Ascending aorta (tissue), 2 donors: ENCODE data around the gene NECTIN2. TPM values are rescaled to one million over a fixed set of nuclear protein-coding genes. Genes with fewer than 3 reads are reported as not detected.

Experiments used
- DNase-seq, 2 donors: peaks; one replicate each; pipeline ENCODE4 v3.0.0-alpha.2; 2019; ENCODE audit warnings: low spot score in 2 of 2
- H3K27ac ChIP-seq, 2 donors: fragments of 200-600 bp; sonication (generic); one replicate each; pipeline ENCODE4 v1.5.1; 2016 to 2017; ENCODE audit warnings: mild to moderate bottlenecking in 1 of 2
- H3K27me3 ChIP-seq: fragments of 200-600 bp; sonication (generic); one replicate; pipeline ENCODE4 v1.5.1; 2017
- H3K36me3 ChIP-seq, 2 donors: fragments of 200-600 bp; sonication (generic); one replicate each; pipeline ENCODE4 v1.5.1; 2016
- H3K4me1 ChIP-seq, 2 donors: fragments of 200-600 bp; sonication (generic); one replicate each; pipeline ENCODE4 v1.5.1; 2016 to 2017; ENCODE audit warnings: mild to moderate bottlenecking in 1 of 2
- H3K4me3 ChIP-seq, 2 donors: fragments of 200-600 bp; sonication (generic); one replicate each; pipeline ENCODE4 v1.5.1; 2016 to 2017; ENCODE audit warnings: mild to moderate bottlenecking in 1 of 2
- H3K9me3 ChIP-seq, 2 donors: fragments of 200-600 bp; sonication (generic); one replicate each; pipeline ENCODE4 v1.5.1; 2016
- intact Hi-C: fragments of 100-400 bp; cut with DNase I; formaldehyde crosslinking; loops from one replicate; pipeline ENCODE4 v1.15.1; 2023
- total RNA-seq: library from RNA; depleted of rRNA; stranded (reverse); fragments of >200 nt; gene quantifications from one replicate; pipeline ENCODE4 v1.1.0, GENCODE V29; 2016
- TF ChIP-seq, protein P1 (sequence below), 3 experiments: fragments of 200-600 bp in 2 of 3; fragments of 450-650 bp in 1 of 3; sonication (generic) in 2 of 3; IDR thresholded peaks; one replicate each; pipeline ENCODE4 v1.5.1; 2016 to 2019; ENCODE audit warnings: antibody characterized with exemption in 3 of 3, mild to moderate bottlenecking in 1 of 3, moderate library complexity in 1 of 3

NECTIN2 gene
- total RNA-seq, result 125 TPM

DNA sequence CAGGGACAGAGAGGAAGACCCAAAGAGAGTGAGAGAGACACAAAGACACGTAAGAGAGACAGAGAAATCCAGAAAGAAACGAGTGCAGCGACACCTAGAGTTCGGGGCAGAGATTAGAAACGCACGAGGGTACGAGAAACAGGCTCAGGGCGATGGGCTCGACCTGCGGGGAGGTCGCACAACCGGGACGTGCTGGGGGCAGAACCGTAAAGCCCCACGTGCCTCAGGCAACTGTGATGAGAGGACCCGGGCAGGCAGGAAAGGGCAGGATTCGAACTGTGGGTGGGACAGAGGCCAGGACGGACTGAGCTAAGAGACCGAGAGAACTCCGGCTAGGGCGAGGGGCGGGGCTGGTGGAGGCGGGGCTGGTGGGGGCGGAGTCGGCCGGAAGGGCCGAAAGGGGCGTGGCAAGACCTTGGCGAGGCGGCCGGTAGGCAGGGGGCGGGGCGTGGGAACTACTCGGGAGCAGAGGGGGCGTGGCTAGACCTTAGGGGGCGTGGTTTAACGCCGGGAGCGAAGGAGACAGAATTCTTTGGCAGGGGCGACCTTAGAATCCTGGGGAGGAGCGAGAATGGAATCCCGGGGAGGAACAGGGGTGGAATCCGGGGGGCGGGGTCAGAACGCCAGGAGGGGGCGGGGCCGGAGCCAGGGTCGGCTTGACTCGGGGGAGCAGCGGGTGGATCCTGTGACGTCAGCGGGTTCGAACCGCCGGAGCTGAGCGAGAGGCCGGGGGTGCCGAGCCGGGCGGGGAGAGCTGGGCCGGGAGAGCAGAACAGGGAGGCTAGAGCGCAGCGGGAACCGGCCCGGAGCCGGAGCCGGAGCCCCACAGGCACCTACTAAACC lies at the start of gene NECTIN2:
TSS of gene NECTIN2 (plus strand) at position 686 of the 843 bp plus-strand sequence. CDS start 229 bp downstream, outside the sequence.
- intact Hi-C loops, result loop anchor here (2.0 to 5.0 kb wide), 3 partner anchors 37 to 331 kb away; partner anchors contain the start of genes BCAM, BLOC1S3 and TRAPPC6A

DNA sequence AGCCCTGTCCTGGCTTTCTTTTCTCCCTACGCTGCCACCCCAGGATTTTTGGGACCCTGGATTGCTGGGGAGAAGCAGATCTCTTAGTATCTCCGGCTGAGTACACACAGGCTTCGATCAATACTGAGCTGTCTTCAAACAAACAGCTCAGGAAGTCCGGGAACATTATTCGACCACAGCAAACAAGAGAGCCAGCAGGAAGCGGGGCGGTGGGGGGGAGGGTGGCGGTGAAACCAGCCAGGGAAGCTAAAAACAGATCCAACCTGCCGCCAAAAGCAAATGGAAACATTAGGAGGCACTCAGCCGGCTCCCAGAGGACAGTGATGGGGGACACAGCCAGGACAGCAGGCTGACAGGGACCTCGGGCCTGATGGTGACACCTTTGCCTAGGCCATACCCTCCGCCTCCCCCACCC lies 49.4 kb upstream of the NECTIN2 start:
- no peaks in the 10 kb centered on the region for H3K27me3 ChIP-seq
- peaks cover 4 to 9% of the 10 kb centered on the region in 2 donors for H3K4me1 ChIP-seq
- TF ChIP-seq, protein P1, sequence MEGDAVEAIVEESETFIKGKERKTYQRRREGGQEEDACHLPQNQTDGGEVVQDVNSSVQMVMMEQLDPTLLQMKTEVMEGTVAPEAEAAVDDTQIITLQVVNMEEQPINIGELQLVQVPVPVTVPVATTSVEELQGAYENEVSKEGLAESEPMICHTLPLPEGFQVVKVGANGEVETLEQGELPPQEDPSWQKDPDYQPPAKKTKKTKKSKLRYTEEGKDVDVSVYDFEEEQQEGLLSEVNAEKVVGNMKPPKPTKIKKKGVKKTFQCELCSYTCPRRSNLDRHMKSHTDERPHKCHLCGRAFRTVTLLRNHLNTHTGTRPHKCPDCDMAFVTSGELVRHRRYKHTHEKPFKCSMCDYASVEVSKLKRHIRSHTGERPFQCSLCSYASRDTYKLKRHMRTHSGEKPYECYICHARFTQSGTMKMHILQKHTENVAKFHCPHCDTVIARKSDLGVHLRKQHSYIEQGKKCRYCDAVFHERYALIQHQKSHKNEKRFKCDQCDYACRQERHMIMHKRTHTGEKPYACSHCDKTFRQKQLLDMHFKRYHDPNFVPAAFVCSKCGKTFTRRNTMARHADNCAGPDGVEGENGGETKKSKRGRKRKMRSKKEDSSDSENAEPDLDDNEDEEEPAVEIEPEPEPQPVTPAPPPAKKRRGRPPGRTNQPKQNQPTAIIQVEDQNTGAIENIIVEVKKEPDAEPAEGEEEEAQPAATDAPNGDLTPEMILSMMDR (IDR thresholded peaks at IDR 0.05), result no peak
- intact Hi-C loops, result no loop called here
- H3K4me3 ChIP-seq, result no peak overlapping the region
- no peak for DNase-seq
- H3K27ac ChIP-seq, result peak overlapping the region; percentile 57 to 61
- H3K9me3 ChIP-seq, result no peaks in the 10 kb centered on the region
- H3K36me3 ChIP-seq, result no peaks in the 10 kb centered on the region

More for the DNA sequence above, at the start of gene NECTIN2:
- TF ChIP-seq, protein P1 (IDR thresholded peaks at IDR 0.05), result peak; percentile 73 to 82 (median 80)
- Histone ChIP-seq H3K4me1 (peaks cover 8 to 26% of the 10 kb centered on the region in 2 donors), H3K27ac (peak within 1 kb of the TSS; percentile 96 to 98), H3K36me3 (no peaks in the 10 kb centered on the region), H3K27me3 (no peaks in the 10 kb centered on the region), H3K4me3 (peak within 1 kb of the TSS; percentile 97 to 99), H3K9me3 (no peaks in the 10 kb centered on the region)
- peak; percentile 97 to 100 for DNase-seq

DNA sequence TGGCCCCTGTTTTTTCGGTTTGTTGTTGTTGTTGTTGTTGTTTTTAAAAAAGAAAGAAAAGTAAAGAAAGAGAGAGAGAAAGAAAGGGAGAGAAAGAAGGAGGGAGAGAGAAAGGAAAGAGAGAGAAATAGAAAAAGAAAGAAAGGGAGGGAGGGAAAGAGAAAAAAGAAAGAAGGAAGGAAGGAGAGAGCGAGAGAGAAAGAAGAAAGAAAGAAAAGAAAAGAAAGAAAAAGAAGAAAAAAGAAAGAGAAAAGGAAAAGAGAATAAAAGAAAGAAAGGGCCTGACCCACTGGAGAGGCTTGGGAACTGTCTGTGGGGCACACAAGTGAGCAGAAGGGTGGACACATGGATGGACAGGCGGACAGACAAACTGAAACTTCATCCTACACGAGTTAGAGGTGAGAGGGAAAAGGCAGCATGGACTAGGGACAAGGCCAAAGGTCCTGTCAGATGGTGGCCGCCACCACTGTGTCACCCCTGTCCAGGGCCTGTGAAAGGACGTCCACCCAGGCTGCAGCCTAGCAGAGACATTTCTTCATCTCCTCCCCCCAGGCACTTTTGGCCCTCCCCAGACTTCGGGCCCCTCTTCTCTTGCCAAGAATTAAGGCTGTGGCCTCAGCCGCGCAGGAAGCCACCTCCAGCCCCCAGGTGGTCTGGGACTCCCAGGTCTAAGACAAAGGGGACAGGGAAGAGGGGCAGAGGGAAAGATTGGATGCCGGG lies 46.3 kb upstream of the NECTIN2 start:
- Histone ChIP-seq H3K27me3 (no peaks in the 10 kb centered on the region), H3K27ac (no peak overlapping the region), H3K4me1 (peaks cover 4 to 9% of the 10 kb centered on the region in 2 donors), H3K4me3 (no peak overlapping the region), H3K36me3 (no peaks in the 10 kb centered on the region), H3K9me3 (no peaks in the 10 kb centered on the region)
- intact Hi-C loops, result loop anchor here (1.0 kb wide), 2 partner anchors 15 to 45 kb away; no protein-coding TSS in a partner anchor
- TF ChIP-seq, protein P1 (IDR thresholded peaks at IDR 0.05), result no peak
- DNase-seq, result no peak

DNA sequence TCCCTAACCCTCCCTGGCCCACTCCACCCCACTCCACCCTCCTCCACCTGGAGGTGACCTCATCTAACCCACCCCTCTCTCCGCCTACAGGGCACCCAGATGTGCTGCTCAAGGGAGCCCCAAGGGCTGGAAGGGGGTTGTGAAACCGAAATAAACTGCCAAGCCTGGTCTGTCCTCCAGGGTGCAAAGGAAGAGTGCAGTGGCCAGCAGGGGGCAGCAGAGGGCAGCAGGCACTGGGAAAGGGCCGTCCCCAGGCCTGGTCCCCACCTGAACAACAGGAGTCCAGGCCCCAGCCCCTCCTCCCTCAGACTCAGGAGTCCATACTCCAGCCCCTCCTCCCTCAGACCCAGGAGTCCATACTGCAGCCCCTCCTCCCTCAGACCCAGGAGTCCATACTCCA lies 45.6 kb upstream of the NECTIN2 start:
- Histone ChIP-seq H3K27ac (no peak overlapping the region), H3K4me1 (peaks cover 4 to 9% of the 10 kb centered on the region in 2 donors), H3K4me3 (no peak overlapping the region), H3K9me3 (no peaks in the 10 kb centered on the region), H3K27me3 (no peaks in the 10 kb centered on the region), H3K36me3 (no peaks in the 10 kb centered on the region)
- intact Hi-C loops, result loop anchor here (1.0 kb wide), 2 partner anchors 16 to 44 kb away; no protein-coding TSS in a partner anchor
- peak; percentile 41 to 91 for DNase-seq
- TF ChIP-seq, protein P1 (IDR thresholded peaks at IDR 0.05), result peak; percentile 90 to 96 (median 94)

DNA sequence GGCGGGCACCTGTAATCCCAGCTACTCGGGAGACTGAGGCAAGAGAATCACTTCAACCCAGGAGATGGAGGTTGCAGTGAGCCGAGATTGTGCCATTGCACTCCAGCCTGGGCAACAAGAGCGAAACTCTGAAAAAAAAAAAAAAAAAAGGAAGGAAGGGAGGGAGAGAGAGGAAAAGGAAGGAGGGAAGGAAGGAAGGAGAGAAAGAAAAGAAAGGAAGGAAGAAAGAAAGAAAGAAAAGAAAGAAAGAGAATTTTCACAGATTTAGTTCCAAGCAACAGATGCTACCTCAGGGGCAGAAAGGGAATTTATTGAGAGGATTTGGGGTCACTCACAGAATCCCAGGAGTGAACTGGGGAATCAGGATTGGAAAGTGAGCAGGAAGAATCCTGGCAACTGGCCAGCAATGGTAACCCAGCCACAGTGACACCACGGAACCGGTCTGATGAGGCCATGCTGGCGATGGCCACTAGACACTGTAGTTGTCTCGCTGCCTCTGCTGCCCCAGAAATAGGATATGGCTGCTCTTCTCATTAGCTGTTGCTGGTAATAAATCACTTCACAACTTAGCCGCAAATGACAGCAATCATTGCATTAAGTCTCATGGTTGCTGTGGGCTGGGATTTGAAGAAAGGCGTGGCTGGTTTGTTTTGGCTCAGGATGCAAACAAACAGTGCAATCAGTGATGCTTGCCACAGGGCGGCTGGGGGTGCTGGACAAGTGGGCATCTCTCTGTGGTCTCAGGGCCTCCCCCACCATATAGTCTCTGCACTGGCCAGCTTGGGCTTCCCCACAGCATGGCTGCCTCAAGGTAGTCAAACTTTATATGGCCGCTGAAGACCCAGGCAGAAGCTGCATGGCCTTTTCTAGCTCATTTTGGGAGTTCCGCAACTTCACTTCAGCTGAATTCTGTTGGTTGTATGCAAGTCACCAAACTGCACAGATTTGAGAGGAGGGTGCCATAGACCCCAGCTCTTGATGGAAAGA lies 42.4 kb upstream of the NECTIN2 start:
- Histone ChIP-seq H3K36me3 (no peaks in the 10 kb centered on the region), H3K4me1 (peaks cover 5 to 8% of the 10 kb centered on the region in 2 donors), H3K4me3 (no peak overlapping the region), H3K27me3 (no peaks in the 10 kb centered on the region), H3K27ac (no peak overlapping the region), H3K9me3 (no peaks in the 10 kb centered on the region)
- DNase-seq, result no peak
- intact Hi-C loops, result no loop called here
- TF ChIP-seq, protein P1 (IDR thresholded peaks at IDR 0.05), result no peak
